Colonic mucosa (tissue), 4 donors: ENCODE results near the gene KCP. TPM values are rescaled to one million over a fixed set of nuclear protein-coding genes. Genes with fewer than 3 reads are reported as not detected.

ENCODE experiments used
- DNase-seq: peaks from one replicate; pipeline ENCODE4 v3.0.0-alpha.2; 2020
- H3K27ac ChIP-seq: fragments of 200-600 bp; one replicate; pipeline ENCODE4 v1.8.0; 2021
- H3K27me3 ChIP-seq: fragments of 200-600 bp; one replicate; pipeline ENCODE4 v1.8.0; 2021
- H3K36me3 ChIP-seq: fragments of 200-600 bp; one replicate; pipeline ENCODE4 v1.8.0; 2021
- H3K4me1 ChIP-seq: fragments of 200-600 bp; one replicate; pipeline ENCODE4 v1.8.0; 2021; ENCODE audit warnings: mild to moderate bottlenecking
- H3K4me3 ChIP-seq: fragments of 200-600 bp; one replicate; pipeline ENCODE4 v1.8.0; 2021
- H3K9ac ChIP-seq, 2 donors: one replicate each; pipeline ENCODE4 v1.7.0; 2013; ENCODE audit warnings: control low read depth in 2 of 2, low read depth in 2 of 2, low read length in 2 of 2
- H3K9me3 ChIP-seq: fragments of 200-600 bp; one replicate; pipeline ENCODE4 v1.8.0; 2021
- intact Hi-C: fragments of 100-400 bp; cut with DNase I; formaldehyde crosslinking; loops from one replicate; pipeline ENCODE4 v1.14.1; 2022
- total RNA-seq, 2 donors: library from RNA; stranded (reverse); fragmentation: NEBNext Ultra II Directional in 1 of 2; extraction: Animal tissue kit (Norgen Biotek cat#: 25700) in 1 of 2; gene quantifications; one replicate each; pipeline ENCODE4 v1.2.1, GENCODE V29; 2021
- TF ChIP-seq, protein P1 (sequence below): fragments of 200-600 bp; IDR thresholded peaks from one replicate; pipeline ENCODE4 v1.8.0; 2022; ENCODE audit warnings: antibody characterized with exemption, mild to moderate bottlenecking
- donor health status: healthy.
- donor health status: DM: no; HTN: no; CAD: no.
- donor health status: DM: no; HTN: no; CAD: no.

KCP gene
- total RNA-seq, 2 donors from 2014 or later = 0.64 to 1.1 TPM

DNA sequence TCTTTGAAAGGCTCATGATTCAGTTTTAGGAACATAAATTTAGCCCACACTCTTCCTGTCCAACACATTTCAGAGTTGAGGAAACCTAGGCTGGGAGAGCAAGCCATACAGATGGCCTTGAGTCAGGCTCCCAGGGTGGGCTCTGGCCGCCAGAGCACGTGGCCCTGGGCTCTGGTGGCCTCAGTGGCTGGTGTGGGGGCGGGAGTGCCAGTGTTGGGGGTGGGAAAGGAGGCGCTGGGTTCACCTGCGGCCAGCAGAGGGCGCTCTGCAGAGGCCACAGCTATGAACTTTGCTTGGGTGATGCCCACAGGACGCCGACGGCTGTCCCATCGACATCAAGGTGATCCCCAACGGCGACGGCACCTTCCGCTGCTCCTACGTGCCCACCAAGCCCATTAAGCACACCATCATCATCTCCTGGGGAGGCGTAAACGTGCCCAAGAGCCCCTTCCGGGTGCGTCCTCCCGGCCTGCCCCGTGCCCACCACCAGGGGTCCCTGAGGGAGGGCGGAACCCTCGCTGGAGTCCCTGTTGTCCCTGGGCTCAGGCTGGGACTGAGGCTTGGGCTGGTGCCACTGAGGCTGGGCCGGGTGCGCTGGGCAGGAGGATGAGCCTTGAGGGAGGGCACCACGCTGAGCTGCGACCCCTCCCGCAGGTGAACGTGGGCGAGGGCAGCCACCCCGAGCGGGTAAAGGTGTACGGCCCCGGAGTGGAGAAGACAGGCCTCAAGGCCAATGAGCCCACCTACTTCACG, 68.4 kb downstream of the KCP start:
- no peaks in the 10 kb centered on the region for H3K9me3 ChIP-seq
- no peak overlapping the region for H3K4me3 ChIP-seq
- H3K36me3 ChIP-seq = no peaks in the 10 kb centered on the region
- no peak overlapping the region for H3K9ac ChIP-seq
- no peaks in the 10 kb centered on the region for H3K27me3 ChIP-seq
- no peak overlapping the region for H3K27ac ChIP-seq
- intact Hi-C loops = loop anchor here (2.0 kb wide), 1 partner anchor 41 kb away; no protein-coding TSS in a partner anchor
- no peaks in the 10 kb centered on the region for H3K4me1 ChIP-seq
- TF ChIP-seq, protein P1, sequence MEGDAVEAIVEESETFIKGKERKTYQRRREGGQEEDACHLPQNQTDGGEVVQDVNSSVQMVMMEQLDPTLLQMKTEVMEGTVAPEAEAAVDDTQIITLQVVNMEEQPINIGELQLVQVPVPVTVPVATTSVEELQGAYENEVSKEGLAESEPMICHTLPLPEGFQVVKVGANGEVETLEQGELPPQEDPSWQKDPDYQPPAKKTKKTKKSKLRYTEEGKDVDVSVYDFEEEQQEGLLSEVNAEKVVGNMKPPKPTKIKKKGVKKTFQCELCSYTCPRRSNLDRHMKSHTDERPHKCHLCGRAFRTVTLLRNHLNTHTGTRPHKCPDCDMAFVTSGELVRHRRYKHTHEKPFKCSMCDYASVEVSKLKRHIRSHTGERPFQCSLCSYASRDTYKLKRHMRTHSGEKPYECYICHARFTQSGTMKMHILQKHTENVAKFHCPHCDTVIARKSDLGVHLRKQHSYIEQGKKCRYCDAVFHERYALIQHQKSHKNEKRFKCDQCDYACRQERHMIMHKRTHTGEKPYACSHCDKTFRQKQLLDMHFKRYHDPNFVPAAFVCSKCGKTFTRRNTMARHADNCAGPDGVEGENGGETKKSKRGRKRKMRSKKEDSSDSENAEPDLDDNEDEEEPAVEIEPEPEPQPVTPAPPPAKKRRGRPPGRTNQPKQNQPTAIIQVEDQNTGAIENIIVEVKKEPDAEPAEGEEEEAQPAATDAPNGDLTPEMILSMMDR = peak; percentile 76
- DNase-seq = peak; percentile 53

DNA sequence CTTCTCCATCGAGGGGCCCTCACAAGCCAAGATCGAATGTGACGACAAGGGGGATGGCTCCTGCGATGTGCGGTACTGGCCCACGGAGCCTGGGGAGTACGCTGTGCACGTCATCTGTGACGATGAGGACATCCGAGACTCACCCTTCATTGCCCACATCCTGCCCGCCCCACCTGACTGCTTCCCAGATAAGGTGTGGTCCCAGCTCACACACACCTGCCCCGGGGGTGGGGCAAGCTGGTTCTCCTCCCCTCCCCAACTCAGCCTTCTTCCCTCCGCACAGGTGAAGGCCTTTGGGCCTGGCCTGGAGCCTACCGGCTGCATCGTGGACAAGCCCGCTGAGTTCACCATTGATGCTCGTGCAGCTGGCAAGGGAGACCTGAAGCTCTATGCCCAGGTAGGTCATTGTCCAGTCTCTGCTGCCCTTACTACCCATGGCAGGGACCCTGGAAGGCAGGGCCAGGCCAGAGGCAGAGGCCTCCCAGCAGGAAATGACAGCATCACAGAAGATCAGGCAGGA, 69.3 kb downstream of the KCP start:
- DNase-seq = peak; percentile 80
- no peaks in the 10 kb centered on the region for H3K36me3 ChIP-seq
- no peak overlapping the region for H3K27ac ChIP-seq
- no peaks in the 10 kb centered on the region for H3K27me3 ChIP-seq
- no peak overlapping the region for H3K4me3 ChIP-seq
- intact Hi-C loops = loop anchor here (2.0 kb wide), 1 partner anchor 42 kb away; no protein-coding TSS in a partner anchor
- no peaks in the 10 kb centered on the region for H3K4me1 ChIP-seq
- TF ChIP-seq, protein P1 = no peak
- H3K9ac ChIP-seq = no peak overlapping the region
- H3K9me3 ChIP-seq = no peaks in the 10 kb centered on the region

DNA sequence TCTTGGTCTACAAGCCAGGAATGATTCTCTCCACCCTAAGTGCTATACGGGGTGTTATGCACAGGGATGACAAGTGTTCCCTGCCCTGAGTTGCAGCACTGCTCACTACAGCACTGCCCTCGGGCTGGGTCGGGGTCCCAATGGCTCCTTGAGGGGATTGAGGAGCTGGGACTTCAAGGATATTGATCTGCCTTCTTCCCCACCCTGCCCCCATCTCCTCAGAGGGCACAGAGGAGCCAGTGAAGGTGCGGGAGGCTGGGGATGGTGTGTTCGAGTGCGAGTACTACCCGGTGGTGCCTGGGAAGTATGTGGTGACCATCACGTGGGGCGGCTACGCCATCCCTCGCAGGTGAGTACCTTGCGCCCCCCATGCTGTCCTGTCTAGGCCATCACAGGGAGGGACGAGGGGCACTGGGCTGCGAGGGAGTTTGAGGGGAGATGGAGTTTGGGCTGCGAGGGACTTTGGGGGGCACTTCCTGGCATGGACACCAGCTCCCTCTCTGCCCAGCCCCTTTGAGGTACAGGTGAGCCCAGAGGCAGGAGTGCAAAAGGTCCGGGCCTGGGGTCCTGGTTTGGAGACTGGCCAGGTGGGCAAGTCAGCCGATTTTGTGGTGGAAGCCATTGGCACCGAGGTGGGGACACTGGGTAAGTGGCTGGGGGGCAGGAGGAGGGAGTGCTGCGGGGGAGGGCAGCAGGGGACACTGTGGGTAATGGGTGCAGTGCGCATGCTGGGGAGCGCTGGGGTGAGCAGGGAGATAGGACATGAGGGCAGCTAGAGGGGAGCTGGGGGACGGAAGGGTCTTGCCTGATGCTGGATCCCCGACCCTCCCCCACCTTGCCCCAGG, 70.0 kb downstream of the KCP start:
- H3K4me1 ChIP-seq = no peaks in the 10 kb centered on the region
- no peaks in the 10 kb centered on the region for H3K27me3 ChIP-seq
- no peak overlapping the region for H3K9ac ChIP-seq
- H3K9me3 ChIP-seq = no peaks in the 10 kb centered on the region
- no peak overlapping the region for H3K27ac ChIP-seq
- H3K36me3 ChIP-seq = no peaks in the 10 kb centered on the region
- no peak overlapping the region for H3K4me3 ChIP-seq
- intact Hi-C loops = loop anchor here (2.0 kb wide), 1 partner anchor 42 kb away; no protein-coding TSS in a partner anchor
- no peak for DNase-seq
- TF ChIP-seq, protein P1 = no peak

DNA sequence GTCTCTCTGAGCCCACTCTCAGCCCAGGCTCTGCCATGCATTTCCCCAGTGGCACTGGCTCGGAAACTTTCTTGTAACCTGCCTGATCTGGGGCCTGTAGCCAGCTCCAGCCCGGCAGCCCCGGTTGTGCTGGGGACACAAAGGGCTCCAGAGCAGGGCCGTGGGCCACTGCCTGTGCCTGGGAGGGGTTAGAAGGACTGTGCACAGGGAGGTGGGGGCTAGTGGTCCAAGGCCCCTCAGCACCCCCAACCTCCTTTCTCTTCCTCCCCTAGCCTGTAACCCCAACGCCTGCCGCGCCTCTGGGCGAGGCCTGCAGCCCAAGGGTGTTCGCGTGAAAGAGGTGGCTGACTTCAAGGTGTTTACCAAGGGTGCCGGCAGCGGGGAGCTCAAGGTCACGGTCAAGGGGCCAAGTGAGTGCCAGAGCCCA, 70.7 kb downstream of the KCP start:
- Histone ChIP-seq H3K27me3 (no peaks in the 10 kb centered on the region), H3K36me3 (no peaks in the 10 kb centered on the region), H3K9me3 (no peaks in the 10 kb centered on the region), H3K4me3 (no peak overlapping the region), H3K9ac (no peak overlapping the region), H3K4me1 (no peaks in the 10 kb centered on the region), H3K27ac (no peak overlapping the region)
- intact Hi-C loops = loop anchor here (2.0 kb wide), 1 partner anchor 43 kb away; no protein-coding TSS in a partner anchor
- DNase-seq = no peak
- TF ChIP-seq, protein P1 = no peak

DNA sequence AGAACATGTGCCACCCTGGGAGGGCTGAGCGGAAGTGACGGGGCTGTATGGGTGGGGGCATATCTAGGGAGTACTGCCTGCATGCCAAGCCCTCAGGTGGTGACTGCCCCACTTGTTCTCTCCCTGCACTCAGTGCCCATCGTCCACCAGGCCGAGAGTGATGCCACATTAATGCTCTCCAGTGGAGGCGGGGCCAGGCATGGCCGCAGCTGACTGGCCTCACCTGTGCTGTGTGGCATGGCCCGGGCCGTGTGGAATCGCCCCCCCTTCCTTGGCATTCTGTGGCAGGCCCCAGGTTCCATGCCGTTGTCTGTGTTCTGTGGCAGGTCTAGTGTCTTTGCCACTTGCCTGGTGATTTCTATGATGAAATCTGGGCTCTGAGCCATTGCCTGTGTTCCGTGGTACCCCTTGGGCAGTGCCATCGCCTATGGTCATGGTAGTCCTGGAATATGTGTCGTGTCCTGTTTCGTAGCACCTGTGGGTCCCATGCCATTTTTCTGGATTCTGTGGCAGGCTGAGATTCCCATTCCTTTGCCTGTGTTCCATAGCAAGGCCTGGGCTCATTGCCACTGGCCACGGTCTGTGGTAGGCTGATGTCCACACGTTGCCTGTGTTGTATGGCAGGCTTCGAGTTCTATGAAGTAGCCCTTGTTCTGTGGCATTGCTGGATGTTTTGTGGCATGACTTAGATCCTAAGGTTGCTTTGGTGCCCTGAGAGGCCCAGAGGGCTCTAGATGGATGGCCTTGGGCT, 71.4 kb downstream of the KCP start:
- H3K9me3 ChIP-seq = no peaks in the 10 kb centered on the region
- H3K36me3 ChIP-seq = no peaks in the 10 kb centered on the region
- H3K27me3 ChIP-seq = no peaks in the 10 kb centered on the region
- TF ChIP-seq, protein P1 = no peak
- H3K4me3 ChIP-seq = no peak overlapping the region
- H3K9ac ChIP-seq = no peak overlapping the region
- no peaks in the 10 kb centered on the region for H3K4me1 ChIP-seq
- intact Hi-C loops = no loop called here
- DNase-seq = no peak
- no peak overlapping the region for H3K27ac ChIP-seq
